ENCODE results near the gene IFT25.

GRCh38 chr1:53936430-53936829 is 9.1 kb downstream of the IFT25 start:
- TF ChIP-seq CTCF (conservative IDR thresholded peaks at IDR 0.05 in 1 of 2, IDR thresholded peaks at IDR 0.05 in 1 of 2; ENCODE audit: low read depth in 1 of 2, low read length in 2 of 2), result no peak
- TF ChIP-seq EZH2 (IDR thresholded peaks at IDR 0.05; ENCODE audit: low read length, missing control alignments), result no peak
